ENCODE data around the gene ACTR8.

Gene ACTR8

DNA sequence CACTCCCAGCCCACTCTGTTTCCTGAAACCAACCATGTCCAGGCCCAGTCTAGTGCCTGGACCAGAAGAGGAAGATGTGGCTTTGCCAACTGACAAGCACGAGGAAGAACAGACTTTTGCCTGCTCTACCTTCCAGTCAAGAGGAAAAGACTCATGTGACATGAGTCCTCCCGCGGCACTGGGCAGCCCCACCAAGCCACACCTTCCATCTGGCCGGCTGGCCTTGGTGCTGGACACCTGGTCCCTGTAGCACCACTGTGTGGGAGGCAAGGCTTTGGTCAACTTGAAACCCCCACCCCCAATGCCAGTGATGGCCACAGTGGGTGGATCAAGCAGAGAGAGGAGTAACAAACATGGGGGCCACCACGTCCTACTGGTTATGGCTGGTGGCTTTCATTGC lies 48.3 kb downstream of the ACTR8 start:
- DNase-seq = no peak

DNA sequence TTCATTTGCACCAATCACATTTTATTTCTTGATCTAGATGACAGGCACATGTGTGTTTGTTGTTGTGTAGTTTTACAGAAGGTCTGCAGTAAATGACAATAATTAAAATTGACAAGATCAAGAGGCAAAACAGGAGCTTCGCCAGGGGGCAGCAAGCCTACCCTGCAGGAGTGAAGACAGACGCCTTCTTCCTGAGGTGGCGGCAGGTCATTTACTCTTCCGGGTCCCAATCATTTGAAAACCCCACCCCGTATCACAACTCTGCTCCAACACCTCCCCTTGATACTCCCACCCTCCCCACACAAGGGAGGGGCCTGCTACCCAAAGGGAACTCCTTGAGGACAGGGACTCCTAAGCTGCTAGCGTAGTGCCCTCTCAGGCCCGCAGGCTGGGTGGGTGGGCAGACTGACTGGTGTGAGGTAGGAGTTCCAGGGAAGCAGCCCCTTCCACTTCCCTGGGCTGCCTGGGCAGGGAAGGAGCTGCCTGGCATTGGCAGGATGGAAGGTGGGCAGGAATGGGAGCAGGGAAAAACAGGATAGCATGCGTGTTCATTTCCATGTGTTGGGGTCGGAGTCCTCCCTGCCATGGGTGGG lies 48.8 kb downstream of the ACTR8 start:
- DNase-seq = no peak

DNA sequence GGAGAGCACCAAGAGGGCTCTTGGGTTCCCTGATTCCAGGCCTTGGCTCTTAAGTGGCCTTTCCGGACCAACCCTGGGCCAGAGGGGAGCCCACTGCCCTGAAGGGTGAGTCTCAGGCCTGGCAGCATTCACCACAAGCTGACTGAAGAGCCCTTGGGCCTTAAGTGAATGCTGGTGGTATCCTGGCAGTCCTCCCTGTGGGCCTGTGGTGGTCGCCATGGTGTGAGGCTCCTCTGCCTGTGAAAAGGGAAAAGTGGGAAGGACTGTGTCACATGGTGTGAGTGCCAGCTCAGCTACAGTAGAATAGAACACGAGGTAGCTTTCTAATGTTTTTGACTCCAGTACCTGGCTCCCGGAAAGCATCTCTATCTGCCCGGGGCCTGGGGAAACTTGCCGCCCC lies 51.0 kb downstream of the ACTR8 start:
- DNase-seq = no peak

GRCh38 chr3:53829605-53830004 lies 52.3 kb downstream of the ACTR8 start:
- DNase-seq = no peak

- no peak for DNase-seq
These were observed 53.4 kb downstream of the ACTR8 start for GRCh38 chr3:53828581-53828980.

DNA sequence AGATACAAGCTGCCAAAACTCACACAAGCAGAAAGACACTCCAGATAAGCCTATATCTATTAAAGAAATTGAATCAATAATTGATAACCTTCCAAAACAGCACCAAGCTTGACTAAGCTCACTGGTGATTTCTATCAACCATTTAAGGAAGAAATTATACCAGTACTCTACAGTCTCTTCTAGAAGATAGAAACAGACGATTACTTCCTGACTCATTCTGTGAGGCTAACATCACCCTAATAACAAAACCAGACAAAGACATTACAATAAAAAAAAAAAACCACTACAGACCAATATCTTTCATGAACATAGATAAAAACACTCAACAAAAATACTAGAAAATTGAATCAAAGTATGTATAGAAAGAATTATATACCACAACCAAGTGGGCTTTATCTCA lies 55.9 kb downstream of the ACTR8 start:
- no peak for DNase-seq

DNA sequence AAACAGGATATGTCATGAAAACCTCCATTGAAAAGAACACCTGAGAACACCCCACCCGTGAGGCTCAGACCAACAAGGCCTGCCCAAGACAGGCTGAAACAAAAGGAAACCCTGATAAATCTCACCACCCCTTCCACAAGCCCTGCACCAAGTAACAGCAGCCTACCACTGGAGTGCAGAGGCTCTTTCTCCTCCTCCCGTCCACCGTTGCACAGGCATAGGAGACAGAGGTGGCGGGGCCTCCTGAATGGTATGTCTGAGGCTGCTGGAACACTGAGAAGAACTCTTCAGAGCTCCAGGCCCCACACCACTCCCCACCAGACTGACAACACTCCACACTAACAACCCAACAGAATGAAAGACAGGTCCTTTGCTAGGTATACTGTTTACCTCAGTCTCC lies 57.2 kb downstream of the ACTR8 start:
- no peak for DNase-seq

DNA sequence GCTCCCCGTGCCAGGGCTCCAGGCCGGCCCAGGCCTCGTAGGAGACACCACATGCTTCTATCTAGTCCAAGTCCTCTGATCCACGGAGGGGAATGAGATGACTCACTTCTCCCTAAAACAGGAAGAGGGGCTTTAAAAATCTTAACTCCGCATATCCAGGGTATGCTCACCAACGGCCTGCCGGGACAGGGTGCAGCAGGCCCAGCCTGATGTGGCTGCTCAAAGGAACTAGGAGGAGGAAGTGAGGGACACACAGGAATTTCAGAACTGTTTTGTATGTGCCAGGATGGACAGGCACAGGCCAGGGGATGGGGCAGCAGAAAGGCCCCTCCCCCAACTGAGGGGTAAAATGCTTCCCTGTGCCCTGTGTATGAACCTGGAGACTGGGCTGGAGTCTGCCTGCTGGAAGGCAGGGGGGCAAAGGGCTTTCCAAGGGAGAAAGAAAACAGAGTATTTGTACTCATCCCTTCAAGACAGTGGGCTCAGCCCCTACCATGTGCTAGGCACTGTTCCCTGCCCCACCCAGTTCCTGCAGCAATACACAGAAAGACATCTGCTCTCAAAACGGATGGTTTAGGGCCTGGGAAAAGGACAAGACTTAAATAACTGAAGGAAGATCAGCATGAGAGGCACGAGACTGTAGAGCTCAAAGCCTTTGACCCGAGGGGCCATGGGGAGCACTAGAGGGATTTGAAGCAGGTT lies 57.8 kb downstream of the ACTR8 start:
- DNase-seq = no peak

GRCh38 chr3:53823026-53823955 lies 58.7 kb downstream of the ACTR8 start:
- DNase-seq = no peak

GRCh38 chr3:53822331-53822741 lies 59.6 kb downstream of the ACTR8 start:
- DNase-seq = no peak

DNA sequence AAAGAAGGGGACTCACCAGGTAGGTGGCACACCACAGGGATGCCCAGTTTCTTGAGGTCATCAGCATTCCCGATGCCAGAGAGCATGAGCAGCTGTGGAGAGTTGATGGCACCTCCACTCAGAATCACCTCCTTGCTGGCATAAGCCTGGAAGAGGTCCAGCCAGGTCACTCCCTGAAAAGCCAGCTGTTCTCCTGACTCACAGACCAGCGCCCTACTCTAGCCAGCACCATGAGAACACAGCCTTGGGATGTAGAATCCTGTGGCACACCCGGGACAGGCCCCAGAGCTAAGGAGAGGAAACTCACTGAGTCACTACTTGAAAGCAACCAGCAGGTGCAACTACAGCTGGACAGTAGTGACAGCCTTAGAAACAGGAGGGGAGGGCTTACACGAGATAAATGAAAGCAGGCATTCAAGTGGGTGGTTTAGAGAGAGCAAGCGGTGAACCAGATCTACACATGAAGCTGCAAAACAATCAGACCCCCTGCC lies 60.3 kb downstream of the ACTR8 start:
- DNase-seq = no peak

- DNase-seq = no peak
These were observed 61.0 kb downstream of the ACTR8 start for GRCh38 chr3:53820756-53821580.

- DNase-seq = no peak
These were observed 61.9 kb downstream of the ACTR8 start for GRCh38 chr3:53820084-53820483.

GRCh38 chr3:53819163-53819868 lies 62.6 kb downstream of the ACTR8 start:
- no peak for DNase-seq

DNA sequence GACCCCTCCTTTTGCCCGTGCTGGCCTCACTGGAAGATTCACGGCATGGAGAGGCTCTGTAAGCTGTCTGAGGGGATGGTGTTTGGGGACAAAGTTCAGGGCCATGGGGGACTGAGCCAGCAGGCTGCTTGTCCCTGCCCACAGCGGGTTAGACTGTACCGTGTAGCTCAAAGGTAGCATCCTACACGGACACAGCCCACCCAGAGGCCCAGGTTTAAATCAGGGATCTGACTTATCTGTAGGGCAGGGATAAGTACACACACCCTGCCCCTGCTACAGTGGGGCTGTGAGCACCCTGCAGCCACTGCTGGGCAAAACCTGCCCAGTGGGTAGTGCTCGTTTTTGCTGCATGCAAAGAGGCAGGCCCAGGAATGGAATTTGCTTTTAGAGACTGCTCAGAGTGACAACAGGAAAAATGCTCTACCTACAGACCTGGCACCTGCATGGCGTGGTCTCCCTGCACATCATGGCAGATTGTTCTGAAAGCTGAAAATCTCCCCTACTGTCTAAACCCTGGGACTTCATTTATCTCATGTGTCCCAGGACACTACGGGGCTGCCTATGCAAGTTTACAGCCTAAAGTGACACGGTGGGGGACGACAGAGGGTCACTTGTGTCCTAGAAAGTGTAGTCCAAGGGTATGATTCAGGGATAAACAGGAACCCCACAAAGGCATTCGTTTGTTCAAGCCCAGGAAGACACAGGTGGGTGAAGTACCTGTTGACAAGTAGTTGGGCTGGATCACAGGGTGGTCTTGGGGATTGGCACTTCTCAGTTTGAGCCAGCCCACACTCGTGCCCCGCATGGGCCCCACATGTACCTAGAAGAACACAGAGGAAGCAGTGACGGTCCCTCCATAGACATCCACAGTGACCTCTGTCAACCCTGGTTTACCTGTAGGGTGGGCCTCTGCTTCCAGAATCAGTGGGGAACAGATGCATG lies 63.5 kb downstream of the ACTR8 start:
- DNase-seq = no peak

DNA sequence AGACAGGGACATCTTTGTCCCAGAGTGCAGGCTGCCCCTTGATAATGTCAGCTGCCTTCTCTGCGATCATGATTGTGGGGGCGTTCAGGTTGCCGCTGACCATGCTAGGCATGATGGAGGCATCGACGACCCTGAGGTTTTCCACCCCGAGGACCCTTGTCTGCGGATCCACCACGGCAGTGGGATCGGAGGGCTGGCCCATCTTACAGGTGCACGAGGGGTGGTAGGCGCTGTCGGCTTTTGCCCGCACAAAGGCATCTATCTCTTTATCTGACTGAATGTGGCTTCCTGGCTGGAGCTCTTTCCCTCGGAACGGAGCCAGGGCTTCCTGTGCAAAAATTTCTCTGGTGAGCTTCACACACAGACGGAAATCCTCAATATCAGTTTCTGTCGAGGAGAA lies 64.1 kb downstream of the ACTR8 start:
- no peak for DNase-seq

- DNase-seq = no peak
These were observed 64.7 kb downstream of the ACTR8 start for GRCh38 chr3:53817211-53817610.
